Ascending aorta (tissue), 2 donors: ENCODE results near the gene ARID5B. TPM values are rescaled to one million over a fixed set of nuclear protein-coding genes. Genes with fewer than 3 reads are reported as not detected.

ENCODE experiments used
- DNase-seq, 2 donors: peaks; one replicate each; pipeline ENCODE4 v3.0.0-alpha.2; 2019; ENCODE audit warnings: low spot score in 2 of 2
- H3K27ac ChIP-seq, 2 donors: fragments of 200-600 bp; sonication (generic); one replicate each; pipeline ENCODE4 v1.5.1; 2016 to 2017; ENCODE audit warnings: mild to moderate bottlenecking in 1 of 2
- H3K27me3 ChIP-seq: fragments of 200-600 bp; sonication (generic); one replicate; pipeline ENCODE4 v1.5.1; 2017
- H3K36me3 ChIP-seq, 2 donors: fragments of 200-600 bp; sonication (generic); one replicate each; pipeline ENCODE4 v1.5.1; 2016
- H3K4me1 ChIP-seq, 2 donors: fragments of 200-600 bp; sonication (generic); one replicate each; pipeline ENCODE4 v1.5.1; 2016 to 2017; ENCODE audit warnings: mild to moderate bottlenecking in 1 of 2
- H3K4me3 ChIP-seq, 2 donors: fragments of 200-600 bp; sonication (generic); one replicate each; pipeline ENCODE4 v1.5.1; 2016 to 2017; ENCODE audit warnings: mild to moderate bottlenecking in 1 of 2
- H3K9me3 ChIP-seq, 2 donors: fragments of 200-600 bp; sonication (generic); one replicate each; pipeline ENCODE4 v1.5.1; 2016
- intact Hi-C: fragments of 100-400 bp; cut with DNase I; formaldehyde crosslinking; loops from one replicate; pipeline ENCODE4 v1.15.1; 2023
- total RNA-seq: library from RNA; depleted of rRNA; stranded (reverse); fragments of >200 nt; gene quantifications from one replicate; pipeline ENCODE4 v1.1.0, GENCODE V29; 2016
- TF ChIP-seq, protein P1 (sequence below), 3 experiments: fragments of 200-600 bp in 2 of 3; fragments of 450-650 bp in 1 of 3; sonication (generic) in 2 of 3; IDR thresholded peaks; one replicate each; pipeline ENCODE4 v1.5.1; 2016 to 2019; ENCODE audit warnings: antibody characterized with exemption in 3 of 3, mild to moderate bottlenecking in 1 of 3, moderate library complexity in 1 of 3

Gene ARID5B
- total RNA-seq, 1 donor from 2014 or later: 92.5 TPM

DNA sequence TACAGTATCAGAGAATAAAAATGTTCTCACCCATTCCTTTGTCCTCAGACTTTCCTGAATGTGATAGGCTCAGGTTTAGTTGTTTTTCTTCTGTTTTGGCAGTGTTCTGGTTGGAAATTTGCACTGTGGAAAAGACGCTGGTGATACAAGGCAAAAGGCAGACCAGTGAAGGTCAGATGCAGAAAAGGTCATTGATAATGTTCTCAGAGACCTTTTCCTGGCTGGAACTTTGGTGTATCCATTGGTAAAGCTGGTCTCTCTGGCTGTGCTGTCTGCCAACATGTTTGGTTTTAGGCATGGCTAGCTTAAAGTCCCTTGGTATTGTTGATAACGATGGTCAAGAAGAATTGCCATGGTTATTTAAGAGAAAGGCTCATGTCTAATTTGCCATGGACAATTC, 11.5 kb downstream of the ARID5B start:
- intact Hi-C loops: no loop called here
- Histone ChIP-seq H3K27ac (no peak overlapping the region), H3K36me3 (peaks cover 0 to 9% of the 10 kb centered on the region in 2 donors), H3K4me1 (peaks cover 0 to 6% of the 10 kb centered on the region in 2 donors), H3K9me3 (no peaks in the 10 kb centered on the region), H3K27me3 (no peaks in the 10 kb centered on the region), H3K4me3 (no peak overlapping the region)
- TF ChIP-seq, protein P1, sequence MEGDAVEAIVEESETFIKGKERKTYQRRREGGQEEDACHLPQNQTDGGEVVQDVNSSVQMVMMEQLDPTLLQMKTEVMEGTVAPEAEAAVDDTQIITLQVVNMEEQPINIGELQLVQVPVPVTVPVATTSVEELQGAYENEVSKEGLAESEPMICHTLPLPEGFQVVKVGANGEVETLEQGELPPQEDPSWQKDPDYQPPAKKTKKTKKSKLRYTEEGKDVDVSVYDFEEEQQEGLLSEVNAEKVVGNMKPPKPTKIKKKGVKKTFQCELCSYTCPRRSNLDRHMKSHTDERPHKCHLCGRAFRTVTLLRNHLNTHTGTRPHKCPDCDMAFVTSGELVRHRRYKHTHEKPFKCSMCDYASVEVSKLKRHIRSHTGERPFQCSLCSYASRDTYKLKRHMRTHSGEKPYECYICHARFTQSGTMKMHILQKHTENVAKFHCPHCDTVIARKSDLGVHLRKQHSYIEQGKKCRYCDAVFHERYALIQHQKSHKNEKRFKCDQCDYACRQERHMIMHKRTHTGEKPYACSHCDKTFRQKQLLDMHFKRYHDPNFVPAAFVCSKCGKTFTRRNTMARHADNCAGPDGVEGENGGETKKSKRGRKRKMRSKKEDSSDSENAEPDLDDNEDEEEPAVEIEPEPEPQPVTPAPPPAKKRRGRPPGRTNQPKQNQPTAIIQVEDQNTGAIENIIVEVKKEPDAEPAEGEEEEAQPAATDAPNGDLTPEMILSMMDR (IDR thresholded peaks at IDR 0.05): no peak
- no peak for DNase-seq

DNA sequence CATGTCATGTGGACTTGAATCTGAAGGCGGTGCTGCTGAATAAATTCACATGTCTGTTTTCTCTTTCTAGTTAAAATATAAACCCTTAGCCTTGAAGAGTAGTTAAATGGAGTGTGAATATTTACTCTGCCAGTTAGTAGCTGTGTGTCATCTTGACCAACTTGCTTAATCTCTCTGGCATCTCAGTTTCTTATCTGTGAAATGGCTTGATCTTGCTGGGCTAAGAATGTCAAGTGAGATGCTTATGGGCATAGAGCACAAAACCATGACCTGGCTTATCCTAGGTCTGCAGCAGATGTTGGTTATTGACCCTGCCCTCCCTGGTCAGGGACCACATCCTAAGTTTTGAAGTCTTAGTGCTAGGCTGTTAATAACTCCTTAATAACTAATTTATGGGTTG, 16.6 kb downstream of the ARID5B start:
- intact Hi-C loops: no loop called here
- Histone ChIP-seq H3K36me3 (peaks cover 0 to 9% of the 10 kb centered on the region in 2 donors), H3K4me1 (peaks cover 0 to 4% of the 10 kb centered on the region in 2 donors), H3K4me3 (no peak overlapping the region), H3K27me3 (no peaks in the 10 kb centered on the region), H3K9me3 (no peaks in the 10 kb centered on the region), H3K27ac (no peak overlapping the region)
- DNase-seq: no peak
- TF ChIP-seq, protein P1 (IDR thresholded peaks at IDR 0.05): no peak

DNA sequence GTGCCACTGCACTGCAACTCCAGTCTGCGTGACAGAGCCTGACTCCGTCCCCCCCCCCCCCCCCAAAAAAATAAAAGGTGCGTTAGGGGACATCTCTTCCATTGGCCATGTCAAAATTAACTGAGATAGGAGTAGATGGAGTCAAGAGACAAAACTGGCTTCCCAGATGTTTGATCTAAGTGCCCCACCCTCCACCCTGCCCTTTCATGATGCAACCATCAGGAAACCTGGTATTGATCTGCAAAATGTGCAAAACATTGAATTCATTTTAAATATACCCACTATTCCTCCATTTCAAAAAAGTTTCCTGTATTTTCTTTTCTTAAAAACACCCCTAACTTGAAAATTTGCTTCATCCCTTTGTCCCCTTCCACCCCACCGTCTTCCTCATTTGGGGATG, 17.5 kb downstream of the ARID5B start:
- Histone ChIP-seq H3K4me1 (peaks cover 0 to 13% of the 10 kb centered on the region in 2 donors), H3K9me3 (no peaks in the 10 kb centered on the region), H3K4me3 (no peak overlapping the region), H3K36me3 (peaks cover 0 to 9% of the 10 kb centered on the region in 2 donors), H3K27me3 (no peaks in the 10 kb centered on the region), H3K27ac (no peak overlapping the region)
- intact Hi-C loops: no loop called here
- no peak for DNase-seq
- TF ChIP-seq, protein P1 (IDR thresholded peaks at IDR 0.05): no peak

DNA sequence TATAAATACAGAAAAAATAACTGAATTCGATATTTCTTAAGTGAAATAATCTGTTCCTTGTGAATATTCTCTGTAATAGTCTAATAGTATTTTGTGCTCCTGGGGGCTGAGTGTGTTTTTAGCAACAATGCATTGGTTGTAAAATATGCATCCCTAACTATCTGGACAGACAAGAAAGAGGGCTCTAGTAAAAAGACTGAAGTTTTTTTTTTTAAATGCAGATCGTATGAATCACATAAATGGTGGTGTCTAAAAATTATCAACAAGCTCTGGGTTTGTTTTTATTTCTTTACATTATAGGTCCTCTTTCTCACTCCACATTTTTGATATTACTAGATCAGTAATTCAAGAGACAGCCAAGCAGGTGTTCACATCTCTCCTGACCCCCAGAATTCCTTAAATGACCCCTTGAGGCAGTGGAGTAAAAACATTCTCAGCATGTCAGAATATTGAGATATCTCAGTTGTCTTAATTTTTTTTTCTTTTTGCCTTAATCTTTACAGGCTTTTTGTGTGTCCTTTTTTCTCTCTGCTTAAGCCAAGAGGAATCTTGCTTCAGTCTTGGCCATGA, 18.2 kb downstream of the ARID5B start:
- DNase-seq: no peak
- H3K27me3 ChIP-seq: no peaks in the 10 kb centered on the region
- H3K4me1 ChIP-seq: peaks cover 0 to 16% of the 10 kb centered on the region in 2 donors
- H3K36me3 ChIP-seq: peaks cover 0 to 4% of the 10 kb centered on the region in 2 donors
- no peaks in the 10 kb centered on the region for H3K9me3 ChIP-seq
- no peak overlapping the region for H3K4me3 ChIP-seq
- intact Hi-C loops: no loop called here
- TF ChIP-seq, protein P1 (IDR thresholded peaks at IDR 0.05): no peak
- H3K27ac ChIP-seq: no peak overlapping the region

DNA sequence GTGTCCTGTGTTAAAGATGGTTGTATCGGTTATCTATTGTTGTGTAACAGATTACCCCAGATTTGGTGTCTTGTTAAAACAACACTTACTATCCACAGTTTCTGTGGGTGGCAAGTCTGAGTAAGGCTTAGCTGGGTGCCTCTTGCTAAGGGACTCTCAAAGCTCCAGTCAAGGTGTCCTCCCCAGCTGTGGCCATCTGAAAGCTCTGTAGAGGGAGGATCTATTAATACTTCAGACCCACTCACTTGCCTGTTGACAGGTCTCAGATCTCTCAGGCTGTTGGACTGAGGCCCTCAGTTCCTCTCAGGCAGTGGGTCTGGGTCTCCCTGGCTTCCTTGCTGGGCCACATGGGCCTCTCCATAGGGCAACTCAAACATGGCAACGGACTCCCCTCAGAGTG, 19.6 kb downstream of the ARID5B start:
- Histone ChIP-seq H3K36me3 (no peaks in the 10 kb centered on the region), H3K27me3 (no peaks in the 10 kb centered on the region), H3K9me3 (no peaks in the 10 kb centered on the region), H3K4me1 (peaks cover 0 to 16% of the 10 kb centered on the region in 2 donors), H3K27ac (no peak overlapping the region), H3K4me3 (no peak overlapping the region)
- TF ChIP-seq, protein P1 (IDR thresholded peaks at IDR 0.05): no peak
- DNase-seq: no peak
- intact Hi-C loops: no loop called here
